ENCODE measurements around the gene ZNF280B. TPM values are rescaled to one million over a fixed set of nuclear protein-coding genes. Genes with fewer than 3 reads are reported as not detected.

The ZNF280B gene
- total and polyA plus RNA-seq, 2 of the 13 experiments (the other 11 are each of a cell fraction or from before 2014, with no cell fraction given): 3.7 to 3.9 TPM

GRCh38 chr22:22520020-22520656 lies 11.6 kb upstream of the ZNF280B start, which contains the start of gene ZNF280A (continued):
- TF ChIP-seq ZSCAN5A (CRISPR knock-in tag; IDR thresholded peaks at IDR 0.05; ENCODE audit: borderline replicate concordance): peak; percentile 71; the same call in 1 of the 2 replicates
- 0 out of 2 replicates have a peak, but pooled peaks have one; percentile 21 for TF ChIP-seq ZNF543 (CRISPR knock-in tag; IDR thresholded peaks at IDR 0.05)
- TF ChIP-seq ZSCAN31 (CRISPR knock-in tag; IDR thresholded peaks at IDR 0.05; ENCODE audit: low read depth): 0 out of 2 replicates have a peak, but pooled peaks have one; percentile 40
- peak; percentile 89 for TF ChIP-seq NFYC (CRISPR knock-in tag; IDR thresholded peaks at IDR 0.05)
- peak; percentile 26; the same call in 1 of the 2 replicates for TF ChIP-seq KAT8 (CRISPR knock-in tag; IDR thresholded peaks at IDR 0.05)
- peak; percentile 38 for TF ChIP-seq ARID5B (CRISPR knock-in tag; IDR thresholded peaks at IDR 0.05)
- TF ChIP-seq ZFP82 (CRISPR knock-in tag; IDR thresholded peaks at IDR 0.05; ENCODE audit: borderline replicate concordance): no peak
- TF ChIP-seq POLR2A (IDR thresholded peaks at IDR 0.05; ENCODE audit: insufficient read depth in 1 of 2, low read depth in 2 of 2, low read length in 2 of 2): peak; percentile 92 to 99
- TF ChIP-seq ZNF788 (CRISPR knock-in tag; IDR thresholded peaks at IDR 0.05; ENCODE audit: borderline replicate concordance): peak; percentile 41; the same call in 1 of the 2 replicates

Measured in HepG2 (cell line).